ENCODE results near the gene NUDT13.

The NUDT13 gene

GRCh38 chr10:73161079-73161478, 50.8 kb downstream of the NUDT13 start:
- ChIA-PET POLR2A (no interaction called here), CTCF (interaction anchor here (0.6 to 4.9 kb wide), 6 partner anchors 8 to 66 kb away, joined by 3 to 48 read pairs (median 4); partner anchors contain the start of gene P4HA1)
- no peak for TF ChIP-seq CTCF (IDR thresholded peaks at IDR 0.05; ENCODE audit: insufficient read depth, low read length, missing control alignments)

GRCh38 chr10:73161662-73162061, 51.4 kb downstream of the NUDT13 start:
- DNase-seq (ENCODE audit: low read depth, low spot score): no peak
- ChIA-PET CTCF (interaction anchor here (1.2 to 4.9 kb wide), 3 partner anchors 9 to 28 kb away, joined by 3 to 48 read pairs (median 4); no protein-coding TSS in a partner anchor), POLR2A (no interaction called here)
- H3K4me3 ChIP-seq (ENCODE audit: low read depth, low read length): no peak overlapping the region
- no peak for TF ChIP-seq CTCF (IDR thresholded peaks at IDR 0.05; ENCODE audit: insufficient read depth, low read length, missing control alignments)

More at GRCh38 chr10:73161079-73161478, 50.8 kb downstream of the NUDT13 start:
- no peak overlapping the region for H3K4me3 ChIP-seq (ENCODE audit: low read depth, low read length)
- DNase-seq (ENCODE audit: low read depth, low spot score): no peak

GRCh38 chr10:73163096-73163495, 52.8 kb downstream of the NUDT13 start:
- ChIA-PET CTCF (interaction anchor here (0.9 to 1.2 kb wide), 3 partner anchors 10 to 21 kb away, joined by 3 read pairs; no protein-coding TSS in a partner anchor), POLR2A (interaction anchor here (0.9 kb wide), 1 partner anchor 66 kb away, joined by 3 read pairs; the partner anchor contains the start of gene P4HA1)
- no peak for TF ChIP-seq CTCF (IDR thresholded peaks at IDR 0.05; ENCODE audit: insufficient read depth, low read length, missing control alignments)
- DNase-seq (ENCODE audit: low read depth, low spot score): no peak
- H3K4me3 ChIP-seq (ENCODE audit: low read depth, low read length): no peak overlapping the region

GRCh38 chr10:73166972-73167371, 56.7 kb downstream of the NUDT13 start:
- no peak for TF ChIP-seq CTCF (IDR thresholded peaks at IDR 0.05; ENCODE audit: insufficient read depth, low read length, missing control alignments)
- no peak for DNase-seq (ENCODE audit: low read depth, low spot score)
- H3K4me3 ChIP-seq (ENCODE audit: low read depth, low read length): peak overlapping the region; percentile 88
- ChIA-PET CTCF (interaction anchor here (5.2 kb wide), 1 partner anchor 9 kb away, joined by 58 read pairs; no protein-coding TSS in a partner anchor), POLR2A (no interaction called here)

- no peak for DNase-seq (ENCODE audit: low read depth, low spot score)
- ChIA-PET CTCF (interaction anchor here (5.2 kb wide), 1 partner anchor 10 kb away, joined by 58 read pairs; no protein-coding TSS in a partner anchor), POLR2A (interaction anchor here (1.4 kb wide), 1 partner anchor 39 kb away, joined by 5 read pairs; no protein-coding TSS in a partner anchor)
- TF ChIP-seq CTCF (IDR thresholded peaks at IDR 0.05; ENCODE audit: insufficient read depth, low read length, missing control alignments): no peak
- H3K4me3 ChIP-seq (ENCODE audit: low read depth, low read length): peak overlapping the region; percentile 88
Observed at GRCh38 chr10:73167458-73167782, 57.2 kb downstream of the NUDT13 start.

- peak; percentile 51 for DNase-seq (ENCODE audit: low read depth, low spot score)
- H3K4me3 ChIP-seq (ENCODE audit: low read depth, low read length): peak within 1 kb of the TSS; percentile 88
- CTCF ChIA-PET: interaction anchor here (2.0 to 5.2 kb wide), 2 partner anchors 10 to 72 kb away, joined by 6 to 58 read pairs; no protein-coding TSS in a partner anchor
- TF ChIP-seq CTCF (IDR thresholded peaks at IDR 0.05; ENCODE audit: insufficient read depth, low read length, missing control alignments): peak; percentile 5
- POLR2A ChIA-PET: interaction anchor here (0.6 to 1.4 kb wide), 6 partner anchors 14 to 134 kb away, joined by 3 to 7 read pairs (median 4); partner anchors contain the start of genes DNAJC9 and P4HA1
Observed at GRCh38 chr10:73167783-73168464, 57.7 kb downstream of the NUDT13 start, which contains the start of the genes ECD and FAM149B1. ECD (minus strand) TSS chr10:73168008; CDS start chr10:73163937, 4,071 bp downstream. FAM149B1 (plus strand) TSS chr10:73168119; CDS start chr10:73168340, 221 bp downstream.

Data from AG04449 (cell line).